GM21619 (cell line): Measurements from ENCODE around the gene WBP2.
"Not testable (repeated sequence)": the region's sequence is repeated elsewhere in the genome, so short reads cannot be mapped to it uniquely, and the experiment has no call there.

Experiments used
- ATAC-seq: cut with Tn5 transposase; IDR thresholded peaks from one replicate; pipeline ENCODE4 v1.9.1; 2021; ENCODE audit not compliant: unreplicated experiment

WBP2 gene

DNA sequence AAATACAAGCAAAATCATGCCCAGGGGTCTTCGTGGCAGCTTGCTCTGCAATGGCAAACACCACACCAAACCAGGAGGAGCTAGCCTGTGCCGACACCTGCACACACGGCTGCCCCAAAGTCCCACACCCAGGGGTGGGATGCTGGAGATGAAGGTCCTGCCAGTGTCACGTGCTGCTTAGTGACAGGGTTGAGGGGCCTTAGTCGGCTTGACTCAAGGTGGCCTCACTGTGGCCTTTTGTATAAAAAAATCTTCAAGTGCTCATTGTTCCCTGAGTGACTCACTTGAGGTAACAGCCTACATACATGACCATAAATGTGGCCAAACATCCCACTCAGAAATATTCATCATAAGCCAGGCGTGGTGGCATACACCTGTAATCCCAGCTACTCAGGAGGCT is 34.3 kb upstream of the WBP2 start:
- ATAC-seq = no peak

GRCh38 chr17:75888484-75888883 is 33.3 kb upstream of the WBP2 start:
- ATAC-seq = no peak

GRCh38 chr17:75885860-75886259 is 30.7 kb upstream of the WBP2 start:
- not testable (repeated sequence) for ATAC-seq

- no peak for ATAC-seq
These were observed 30.3 kb upstream of the WBP2 start for GRCh38 chr17:75885431-75885830.

DNA sequence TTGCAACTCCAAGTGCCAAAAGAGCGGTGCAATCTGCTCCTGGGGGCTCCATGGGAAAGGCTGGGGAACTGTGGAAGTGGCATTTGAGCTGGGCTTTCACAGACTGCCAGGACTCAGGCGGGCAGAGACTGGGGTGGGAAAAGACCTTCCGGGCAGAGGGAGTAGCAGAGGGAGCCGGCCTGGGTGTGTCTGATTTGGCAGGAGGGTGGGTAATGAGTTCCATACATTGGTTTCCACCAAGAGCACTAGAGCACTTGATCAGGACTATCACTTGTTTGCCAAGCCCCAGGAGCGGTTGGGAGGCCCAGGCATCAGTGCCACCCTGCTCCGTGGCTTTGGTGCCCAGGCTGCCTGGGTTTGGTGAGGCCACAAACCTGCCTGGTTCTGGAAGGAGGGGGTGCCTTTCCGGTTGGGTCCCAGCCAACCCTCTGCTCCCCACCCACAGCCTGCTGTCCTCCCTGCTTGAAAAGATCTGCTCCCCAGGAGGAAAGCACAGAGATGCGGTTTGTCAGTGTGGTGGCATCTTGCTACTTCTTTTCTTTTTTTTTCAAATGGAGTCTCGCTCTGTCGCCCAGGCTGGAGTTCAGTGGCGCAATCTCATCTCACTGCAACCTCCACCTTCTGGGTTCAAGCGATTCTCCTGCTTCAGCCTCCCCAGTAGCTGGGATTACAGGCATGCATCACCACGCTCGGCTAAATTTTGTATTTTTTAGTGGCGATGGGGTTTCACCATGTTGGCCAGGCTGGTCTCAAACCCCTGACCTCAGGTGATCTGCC is 26.7 kb upstream of the WBP2 start:
- ATAC-seq = no peak

GRCh38 chr17:75880266-75880665 is 25.1 kb upstream of the WBP2 start:
- no peak for ATAC-seq

GRCh38 chr17:75878174-75878998 is 23.3 kb upstream of the WBP2 start, which contains the start of gene TRIM47:
Gene TRIM47, minus strand, starts transcription at chr17:75878581. Its CDS starts 33 bp downstream, at chr17:75878548.
- no peak for ATAC-seq

DNA sequence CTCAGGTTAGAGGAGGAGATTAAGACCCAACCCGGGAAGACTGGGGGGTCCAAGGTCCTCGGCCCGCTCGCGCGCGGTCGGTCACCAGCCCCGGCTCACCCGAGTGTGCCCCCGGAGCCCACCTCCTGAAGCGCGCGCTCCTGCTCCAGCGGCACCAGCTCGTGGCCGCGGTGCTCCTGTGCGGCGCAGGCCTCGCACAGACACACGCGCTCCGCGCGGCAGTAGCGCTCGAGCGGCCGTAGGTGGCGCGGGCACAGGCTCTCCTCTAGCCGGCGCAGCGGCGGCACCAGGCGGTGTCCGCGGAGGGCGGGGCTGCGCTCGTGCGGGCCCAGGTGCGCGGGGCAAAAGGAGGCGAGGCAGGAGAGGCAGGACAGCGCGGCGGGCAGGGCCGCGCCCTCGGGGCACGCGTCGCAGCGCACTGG is 22.6 kb upstream of the WBP2 start:
- no peak for ATAC-seq

DNA sequence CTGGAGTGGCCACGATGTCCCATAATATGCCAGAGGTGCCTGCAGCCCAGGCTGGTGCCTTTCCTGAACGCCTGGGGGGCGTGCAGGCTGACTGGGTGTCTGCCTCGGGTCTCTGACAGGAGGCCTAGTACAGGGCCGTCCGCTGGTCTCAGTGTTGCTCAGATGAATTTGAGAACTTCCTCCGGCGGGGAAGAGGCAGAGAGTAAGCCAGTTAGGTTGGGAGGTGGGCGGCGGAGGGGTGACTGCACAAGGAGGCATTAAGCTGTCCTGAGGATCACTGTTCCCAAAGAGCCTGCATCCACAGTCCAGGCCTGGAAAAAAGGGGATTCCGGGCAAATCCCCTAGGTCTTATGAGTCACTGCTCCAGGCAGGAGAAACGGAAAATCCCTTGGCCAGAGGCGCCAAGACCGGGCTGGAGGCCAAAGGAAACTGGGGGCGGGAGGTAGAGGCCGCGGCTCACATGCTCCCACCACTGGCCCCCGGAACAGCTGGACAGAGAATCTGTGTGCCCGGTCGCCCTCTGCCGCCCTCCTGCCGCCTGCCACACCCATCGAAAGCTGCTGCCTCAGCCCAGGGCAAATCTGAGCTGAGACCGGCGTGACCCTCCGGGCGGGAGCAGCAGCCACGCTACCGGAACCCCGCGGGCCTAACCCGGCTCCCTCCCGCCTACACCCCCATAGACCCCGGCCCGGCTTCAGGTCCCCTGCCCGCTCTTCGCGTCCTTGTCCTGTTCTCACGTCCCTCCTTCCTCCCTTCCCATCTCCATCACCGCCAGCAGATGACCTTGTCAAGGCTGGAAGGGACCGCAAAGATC is 22.0 kb upstream of the WBP2 start:
- ATAC-seq = no peak

DNA sequence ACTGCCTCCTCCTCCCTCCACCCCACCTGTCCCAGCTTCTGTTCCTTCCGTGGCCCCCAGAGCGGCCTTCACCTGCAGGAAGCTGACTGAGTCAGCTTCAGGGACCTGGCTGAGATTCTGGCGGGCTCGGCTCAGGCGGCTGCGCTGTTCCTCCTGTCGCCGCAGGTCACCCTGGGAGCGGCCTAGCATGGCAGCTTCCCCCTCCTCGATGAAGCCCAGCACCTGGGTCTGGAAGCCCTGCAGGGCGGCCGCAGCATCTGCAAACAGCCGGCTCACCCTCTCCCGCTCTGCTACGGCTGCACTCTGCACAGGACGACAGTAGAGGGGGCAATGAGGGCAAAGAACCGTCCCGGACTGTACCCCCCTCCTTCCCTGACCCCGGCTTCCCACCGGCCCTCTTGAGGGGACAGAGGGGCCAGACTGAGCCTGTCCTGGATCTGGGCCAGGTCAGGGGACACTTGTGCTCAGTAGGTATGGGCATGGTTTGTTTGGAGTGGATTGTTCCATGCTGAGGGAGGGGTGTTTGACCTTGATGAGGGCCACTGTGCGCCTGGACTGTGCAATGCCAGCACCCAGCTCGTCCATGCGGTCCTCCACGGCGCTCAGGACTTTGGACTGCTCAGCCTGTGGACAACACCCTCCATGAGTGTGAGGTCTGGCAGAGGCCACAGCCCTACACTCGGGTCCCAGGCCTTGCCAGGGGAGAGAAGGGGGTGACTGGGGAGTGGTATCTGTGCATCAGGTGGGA is 21.2 kb upstream of the WBP2 start:
- no peak for ATAC-seq

GRCh38 chr17:75875940-75876189 is 20.7 kb upstream of the WBP2 start:
- no peak for ATAC-seq

- no peak for ATAC-seq
These were observed 20.2 kb upstream of the WBP2 start for GRCh38 chr17:75875182-75875939.

GRCh38 chr17:75874323-75875181 is 19.4 kb upstream of the WBP2 start:
- ATAC-seq = no peak

- ATAC-seq = no peak
These were observed 18.6 kb upstream of the WBP2 start for GRCh38 chr17:75873587-75874322.

- ATAC-seq = no peak
These were observed 17.6 kb upstream of the WBP2 start for GRCh38 chr17:75872434-75873351.

GRCh38 chr17:75870228-75870627 is 15.1 kb upstream of the WBP2 start:
- not testable (repeated sequence) for ATAC-seq
